Spleen (tissue), 7 donors: ENCODE measurements around the gene DLG2.

Experiments
- POLR2AphosphoS5 ChIP-seq, 3 donors: sonication (generic); formaldehyde crosslinking; IDR thresholded peaks; one replicate each; pipeline ENCODE4 v1.5.1; 2017; ENCODE audit warnings: antibody characterized with exemption in 3 of 3
- TF ChIP-seq, protein P1 (sequence below), 11 experiments: fragments of 200-600 bp in 7 of 11; fragments of 450-650 bp in 4 of 11; sonication (generic) in 4 of 11; IDR thresholded peaks in 8 of 11; conservative IDR thresholded peaks in 3 of 11; 1 replicate in 7 of 11; 2 replicates in 4 of 11; pipeline versions ENCODE4 v1.4.0 to v1.8.0; 2016 to 2021; ENCODE audit warnings: antibody characterized with exemption in 11 of 11, inconsistent platforms in 4 of 11, mild to moderate bottlenecking in 1 of 11
- donor health status: DM: no; HTN: no; CAD: no; lungs with moderate emphysema.
- donor health status: DM: no; HTN: no; CAD: no.
- donor health status: DM: no; HTN: no; CAD: no.

GRCh38 chr11:83979593-83979992 is 1647.6 kb downstream of the DLG2 start:
- no peak for TF ChIP-seq POLR2AphosphoS5 (IDR thresholded peaks at IDR 0.05)
- TF ChIP-seq, protein P1, sequence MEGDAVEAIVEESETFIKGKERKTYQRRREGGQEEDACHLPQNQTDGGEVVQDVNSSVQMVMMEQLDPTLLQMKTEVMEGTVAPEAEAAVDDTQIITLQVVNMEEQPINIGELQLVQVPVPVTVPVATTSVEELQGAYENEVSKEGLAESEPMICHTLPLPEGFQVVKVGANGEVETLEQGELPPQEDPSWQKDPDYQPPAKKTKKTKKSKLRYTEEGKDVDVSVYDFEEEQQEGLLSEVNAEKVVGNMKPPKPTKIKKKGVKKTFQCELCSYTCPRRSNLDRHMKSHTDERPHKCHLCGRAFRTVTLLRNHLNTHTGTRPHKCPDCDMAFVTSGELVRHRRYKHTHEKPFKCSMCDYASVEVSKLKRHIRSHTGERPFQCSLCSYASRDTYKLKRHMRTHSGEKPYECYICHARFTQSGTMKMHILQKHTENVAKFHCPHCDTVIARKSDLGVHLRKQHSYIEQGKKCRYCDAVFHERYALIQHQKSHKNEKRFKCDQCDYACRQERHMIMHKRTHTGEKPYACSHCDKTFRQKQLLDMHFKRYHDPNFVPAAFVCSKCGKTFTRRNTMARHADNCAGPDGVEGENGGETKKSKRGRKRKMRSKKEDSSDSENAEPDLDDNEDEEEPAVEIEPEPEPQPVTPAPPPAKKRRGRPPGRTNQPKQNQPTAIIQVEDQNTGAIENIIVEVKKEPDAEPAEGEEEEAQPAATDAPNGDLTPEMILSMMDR (IDR thresholded peaks at IDR 0.05 in 8 of 11, conservative IDR thresholded peaks at IDR 0.05 in 3 of 11) = no peak
